Transverse colon (tissue), 4 donors: Measurements from ENCODE around the gene GLCE. TPM values are rescaled to one million over a fixed set of nuclear protein-coding genes. Genes with fewer than 3 reads are reported as not detected.
"Not testable (repeated sequence)": the region's sequence is repeated elsewhere in the genome, so short reads cannot be mapped to it uniquely, and the experiment has no call there.

Experiments used
- DNase-seq: peaks from one replicate; pipeline ENCODE4 v3.0.0-alpha.2; 2019
- H3K27ac ChIP-seq, 4 donors: fragments of 200-600 bp; sonication (generic); 2 replicates each; pipeline ENCODE4 v1.5.1; 2016 to 2018; ENCODE audit warnings: inconsistent platforms in 4 of 4
- H3K27me3 ChIP-seq: fragments of 200-600 bp; sonication (generic); 2 replicates; pipeline ENCODE4 v1.5.1; 2017; ENCODE audit warnings: inconsistent platforms
- H3K36me3 ChIP-seq, 4 donors: fragments of 200-600 bp; sonication (generic); 2 replicates each; pipeline ENCODE4 v1.5.1; 2017 to 2019; ENCODE audit warnings: inconsistent platforms in 4 of 4
- H3K4me1 ChIP-seq, 4 donors: fragments of 200-600 bp; sonication (generic); 2 replicates each; pipeline ENCODE4 v1.5.1; 2017 to 2020; ENCODE audit warnings: inconsistent platforms in 4 of 4
- H3K4me3 ChIP-seq, 4 donors: fragments of 200-600 bp; sonication (generic); 1 replicate in 1 of 4; 2 replicates in 3 of 4; pipeline versions ENCODE4 v1.5.1 to v1.6.1; 2017 to 2019; ENCODE audit warnings: inconsistent platforms in 4 of 4
- H3K9me3 ChIP-seq, 2 donors: fragments of 200-600 bp; sonication (generic); 2 replicates each; pipeline ENCODE4 v1.5.1; 2017 to 2019; ENCODE audit warnings: inconsistent platforms in 2 of 2
- EP300 ChIP-seq: sonication (generic); formaldehyde crosslinking; IDR thresholded peaks from one replicate; pipeline ENCODE4 v1.6.1; 2017; ENCODE audit warnings: antibody characterized with exemption, low read depth
- POLR2A ChIP-seq: fragments of 450-650 bp; IDR thresholded peaks from one replicate; pipeline ENCODE4 v1.6.1; 2016; ENCODE audit warnings: antibody characterized with exemption, mild to moderate bottlenecking, moderate library complexity
- POLR2AphosphoS5 ChIP-seq, 3 donors: sonication (generic); formaldehyde crosslinking; IDR thresholded peaks; one replicate each; pipeline ENCODE4 v1.6.1; 2016; ENCODE audit warnings: antibody characterized with exemption in 3 of 3
- WGBS, 2 donors: methylation state at CpG; one replicate each; pipeline ENCODE4 v1.1.5; 2018; ENCODE audit warnings: low coverage in 1 of 2; 5-methylcytosine and 5-hydroxymethylcytosine counted together
- in situ Hi-C, 4 donors: fragments of 200-750 bp; cut with MboI; loops; one replicate each; pipeline versions ENCODE4 v1.15.0 to v1.15.1; 2017; ENCODE audit warnings: low sequenced_read_pairs in 3 of 4, low pct_ligation_motif_present in 1 of 4, low pct_unique_long_range_greater_than_20kb in 1 of 4
- intact Hi-C: fragments of 100-400 bp; cut with DNase I; formaldehyde crosslinking; loops from one replicate; pipeline ENCODE4 v1.15.1; 2023; ENCODE audit warnings: low total_unique reads
- total RNA-seq, 4 donors: library from RNA; depleted of rRNA; stranded (reverse); fragments of >200 nt; gene quantifications; one replicate each; pipeline ENCODE4 v1.1.0, GENCODE V29; 2016
- TF ChIP-seq, protein P1 (sequence below), 5 experiments: fragments of 200-600 bp in 3 of 5; fragments of 450-650 bp in 2 of 5; sonication (generic) in 3 of 5; IDR thresholded peaks; 1 replicate in 2 of 5; 2 replicates in 3 of 5; pipeline ENCODE4 v1.5.1; 2016 to 2017; ENCODE audit warnings: antibody characterized with exemption in 5 of 5, inconsistent platforms in 3 of 5, mild to moderate bottlenecking in 2 of 5, moderate library complexity in 1 of 5

The GLCE gene
- total RNA-seq, 4 donors from 2014 or later, result 7.9 to 38.1 (median 25.4) TPM

DNA sequence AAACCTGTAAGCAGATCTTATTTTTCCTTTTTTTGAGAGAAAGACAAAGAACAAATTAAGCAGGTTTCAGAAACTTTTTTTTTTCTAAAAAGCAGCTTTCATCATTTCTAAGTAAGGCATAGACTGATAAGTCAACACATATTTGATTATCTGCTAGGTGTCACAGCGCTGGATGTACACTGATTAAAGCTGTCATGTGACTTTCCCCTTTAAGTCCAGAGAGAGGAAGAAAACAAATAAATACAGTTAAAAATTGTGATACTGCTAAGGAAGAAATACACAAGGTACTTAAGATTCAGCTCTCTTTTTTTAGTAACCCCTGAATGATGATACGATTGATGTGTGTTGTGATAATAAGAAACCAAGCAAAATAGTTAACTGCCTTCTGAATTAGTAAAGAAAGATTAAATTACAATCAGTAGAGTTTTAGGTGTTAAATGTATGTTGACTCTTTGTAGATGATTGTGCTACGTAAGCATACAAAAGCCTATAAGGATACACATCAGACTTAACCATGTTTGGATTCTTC lies 2.8 kb downstream of the GLCE start:
- WGBS, 2 donors, result 81 to 84% methylated on average over 3 of the region's 3 CpGs
- Histone ChIP-seq H3K4me3 (no peak overlapping the region), H3K9me3 (no peaks in the 10 kb centered on the region), H3K36me3 (no peaks in the 10 kb centered on the region), H3K27ac (no peak overlapping the region), H3K27me3 (no peaks in the 10 kb centered on the region), H3K4me1 (peaks cover 4 to 55% (median 21%) of the 10 kb centered on the region in 4 donors)
- no peak for TF ChIP-seq POLR2AphosphoS5 (IDR thresholded peaks at IDR 0.05)
- in situ Hi-C loops (no loop called here), intact Hi-C loops (no loop called here)
- no peak for DNase-seq

DNA sequence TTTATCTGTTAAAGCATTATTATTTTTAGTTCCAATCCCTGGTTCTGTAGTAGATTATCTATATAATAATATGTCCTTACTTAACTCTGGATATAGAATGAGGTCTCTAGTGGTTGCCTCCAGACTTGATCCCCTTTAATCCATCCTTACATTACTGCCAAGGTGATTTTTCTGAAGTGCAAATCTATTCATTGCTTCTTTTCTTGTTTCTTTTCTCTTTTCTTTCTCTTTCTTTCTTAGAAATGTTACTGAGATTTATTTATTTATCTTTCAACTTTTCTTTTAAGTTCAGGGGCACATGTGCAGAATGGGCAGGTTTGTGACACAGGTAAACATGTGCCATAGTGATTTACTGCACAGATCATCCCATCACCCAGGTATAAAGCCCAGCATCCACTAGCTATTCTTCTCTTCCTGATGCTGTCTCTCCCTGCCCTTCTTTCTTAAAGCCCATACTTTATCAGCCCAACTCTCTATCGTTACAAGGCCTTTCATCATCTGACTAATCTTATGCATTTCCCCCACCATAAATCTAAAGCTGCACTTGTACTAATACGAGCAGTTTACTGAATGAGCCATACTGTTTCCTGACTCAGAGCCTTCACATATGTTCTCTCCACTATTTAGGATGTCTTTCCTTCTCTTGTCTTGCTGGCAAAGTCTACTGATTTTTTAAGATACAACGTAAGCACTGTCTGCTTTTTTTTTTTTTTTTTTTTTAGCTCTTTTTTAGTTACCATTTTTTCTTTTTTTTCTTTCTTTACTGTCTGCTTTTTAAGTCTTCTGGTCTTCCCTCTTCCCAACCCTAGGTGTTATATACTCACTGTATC lies 4.6 kb downstream of the GLCE start:
- no peak for TF ChIP-seq POLR2AphosphoS5 (IDR thresholded peaks at IDR 0.05)
- TF ChIP-seq POLR2A, result no peak
- TF ChIP-seq EP300, result no peak
- TF ChIP-seq, protein P1, sequence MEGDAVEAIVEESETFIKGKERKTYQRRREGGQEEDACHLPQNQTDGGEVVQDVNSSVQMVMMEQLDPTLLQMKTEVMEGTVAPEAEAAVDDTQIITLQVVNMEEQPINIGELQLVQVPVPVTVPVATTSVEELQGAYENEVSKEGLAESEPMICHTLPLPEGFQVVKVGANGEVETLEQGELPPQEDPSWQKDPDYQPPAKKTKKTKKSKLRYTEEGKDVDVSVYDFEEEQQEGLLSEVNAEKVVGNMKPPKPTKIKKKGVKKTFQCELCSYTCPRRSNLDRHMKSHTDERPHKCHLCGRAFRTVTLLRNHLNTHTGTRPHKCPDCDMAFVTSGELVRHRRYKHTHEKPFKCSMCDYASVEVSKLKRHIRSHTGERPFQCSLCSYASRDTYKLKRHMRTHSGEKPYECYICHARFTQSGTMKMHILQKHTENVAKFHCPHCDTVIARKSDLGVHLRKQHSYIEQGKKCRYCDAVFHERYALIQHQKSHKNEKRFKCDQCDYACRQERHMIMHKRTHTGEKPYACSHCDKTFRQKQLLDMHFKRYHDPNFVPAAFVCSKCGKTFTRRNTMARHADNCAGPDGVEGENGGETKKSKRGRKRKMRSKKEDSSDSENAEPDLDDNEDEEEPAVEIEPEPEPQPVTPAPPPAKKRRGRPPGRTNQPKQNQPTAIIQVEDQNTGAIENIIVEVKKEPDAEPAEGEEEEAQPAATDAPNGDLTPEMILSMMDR (IDR thresholded peaks at IDR 0.05), result no peak
- DNase-seq, result no peak
- no peak overlapping the region for H3K27ac ChIP-seq
- H3K36me3 ChIP-seq, result no peaks in the 10 kb centered on the region
- no peak overlapping the region for H3K4me3 ChIP-seq
- H3K9me3 ChIP-seq, result no peaks in the 10 kb centered on the region
- no peaks in the 10 kb centered on the region for H3K27me3 ChIP-seq
- WGBS, 2 donors, result 15 to 34% methylated on average over 3 of the region's 3 CpGs
- intact Hi-C loops, result no loop called here
- H3K4me1 ChIP-seq, result peaks cover 5 to 53% (median 21%) of the 10 kb centered on the region in 4 donors
- in situ Hi-C loops, result no loop called here

DNA sequence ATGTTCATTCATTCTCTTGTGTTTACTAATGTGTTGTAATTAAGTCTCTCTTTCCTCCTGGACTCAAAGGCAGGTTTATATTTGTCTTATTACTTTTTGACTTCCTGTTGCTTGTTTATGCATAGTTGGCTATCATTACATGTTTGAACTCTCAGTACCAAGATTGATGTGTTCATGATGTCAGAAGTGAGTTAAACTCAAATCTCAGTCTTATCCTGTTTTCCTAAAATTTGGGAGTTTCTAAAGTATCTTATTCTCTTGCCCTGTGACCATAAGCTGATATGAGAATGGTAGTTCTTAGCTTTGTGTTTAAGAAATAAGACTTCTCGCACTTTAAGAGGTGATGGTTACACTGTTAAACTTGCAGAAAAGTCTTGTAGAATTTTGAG lies 5.2 kb downstream of the GLCE start:
- Histone ChIP-seq H3K9me3 (no peaks in the 10 kb centered on the region), H3K27ac (no peak overlapping the region), H3K4me3 (no peak overlapping the region), H3K27me3 (no peaks in the 10 kb centered on the region), H3K36me3 (no peaks in the 10 kb centered on the region), H3K4me1 (peaks cover 5 to 53% (median 21%) of the 10 kb centered on the region in 4 donors)
- no peak for DNase-seq
- TF ChIP-seq POLR2A (no peak), POLR2AphosphoS5 (IDR thresholded peaks at IDR 0.05) (no peak), EP300 (no peak)
- TF ChIP-seq, protein P1 (IDR thresholded peaks at IDR 0.05), result no peak
- 96 to 100% methylated on average over 1 of the region's 1 CpG for WGBS, 2 donors
- intact Hi-C loops, result no loop called here
- in situ Hi-C loops, result no loop called here

GRCh38 chr15:69167218-69167846 lies 6.9 kb downstream of the GLCE start:
- 62 to 67% methylated on average over 2 of the region's 2 CpGs for WGBS, 2 donors
- TF ChIP-seq, protein P1 (IDR thresholded peaks at IDR 0.05), result no peak
- TF ChIP-seq POLR2A, result no peak
- no peak for TF ChIP-seq EP300
- TF ChIP-seq POLR2AphosphoS5 (IDR thresholded peaks at IDR 0.05), result no peak
- DNase-seq, result no peak
- intact Hi-C loops (no loop called here), in situ Hi-C loops (no loop called here)
- no peaks in the 10 kb centered on the region for H3K36me3 ChIP-seq
- H3K27ac ChIP-seq, result peak overlapping the region; percentile 41 to 53 (median 44)
- no peaks in the 10 kb centered on the region for H3K27me3 ChIP-seq
- H3K9me3 ChIP-seq, result no peaks in the 10 kb centered on the region
- H3K4me1 ChIP-seq, result peaks cover 5 to 54% (median 19%) of the 10 kb centered on the region in 4 donors
- H3K4me3 ChIP-seq, result no peak overlapping the region

- peak overlapping the region in 2 of 4 donors; percentile 41 to 45 for H3K27ac ChIP-seq
- DNase-seq, H3K27me3 ChIP-seq, H3K9me3 ChIP-seq, in situ Hi-C loops, intact Hi-C loops, H3K36me3 ChIP-seq, H3K4me3 ChIP-seq: not testable (repeated sequence)
- H3K4me1 ChIP-seq, result peaks cover 5 to 56% (median 19%) of the 10 kb centered on the region in 4 donors
- WGBS, 2 donors, result 93 to 100% methylated on average over 5 to 7 of the region's 7 CpGs
Observed at GRCh38 chr15:69168361-69168760, 7.9 kb downstream of the GLCE start.

DNA sequence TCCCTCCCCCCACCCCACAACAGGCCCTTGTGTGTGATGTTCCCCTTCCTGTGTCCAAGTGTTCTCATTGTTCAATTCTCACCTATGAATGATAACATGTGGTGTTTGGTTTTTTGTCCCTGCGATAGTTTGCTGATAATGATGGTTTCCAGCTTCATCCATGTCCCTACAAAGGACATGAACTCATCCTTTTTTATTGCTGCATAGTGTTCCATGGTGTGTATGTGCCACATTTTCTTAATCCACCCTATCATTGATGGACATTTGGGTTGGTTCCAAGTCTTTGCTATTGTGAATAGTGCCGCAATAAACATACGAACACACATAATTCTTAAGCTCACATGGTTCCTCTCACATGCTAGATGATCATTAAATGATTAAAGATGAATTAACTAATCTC lies 9.1 kb downstream of the GLCE start:
- H3K36me3 ChIP-seq, H3K27ac ChIP-seq, in situ Hi-C loops, H3K4me3 ChIP-seq, intact Hi-C loops, DNase-seq, H3K9me3 ChIP-seq, H3K27me3 ChIP-seq: not testable (repeated sequence)
- WGBS, 2 donors, result 91 to 94% methylated on average over 3 of the region's 3 CpGs
- peaks cover 5 to 56% (median 17%) of the 10 kb centered on the region in 4 donors for H3K4me1 ChIP-seq
